A549 treated with DMSO at 1 μM for 4 hours (cell line): ENCODE results near the gene UGT8. TPM values are rescaled to one million over a fixed set of nuclear protein-coding genes. Genes with fewer than 3 reads are reported as not detected.

Experiments used
- total RNA-seq: library from RNA; stranded (reverse); fragments of 200-300 nt; extraction: Qiagen RNA extraction; gene quantifications from 5 replicates; pipeline ENCODE4 v1.2.3, GENCODE V29; 2022; ENCODE audit warnings: low read depth

UGT8 gene
- 0.09 to 0.14 TPM (median 0.10 TPM) in 5 replicates for total RNA-seq

DNA sequence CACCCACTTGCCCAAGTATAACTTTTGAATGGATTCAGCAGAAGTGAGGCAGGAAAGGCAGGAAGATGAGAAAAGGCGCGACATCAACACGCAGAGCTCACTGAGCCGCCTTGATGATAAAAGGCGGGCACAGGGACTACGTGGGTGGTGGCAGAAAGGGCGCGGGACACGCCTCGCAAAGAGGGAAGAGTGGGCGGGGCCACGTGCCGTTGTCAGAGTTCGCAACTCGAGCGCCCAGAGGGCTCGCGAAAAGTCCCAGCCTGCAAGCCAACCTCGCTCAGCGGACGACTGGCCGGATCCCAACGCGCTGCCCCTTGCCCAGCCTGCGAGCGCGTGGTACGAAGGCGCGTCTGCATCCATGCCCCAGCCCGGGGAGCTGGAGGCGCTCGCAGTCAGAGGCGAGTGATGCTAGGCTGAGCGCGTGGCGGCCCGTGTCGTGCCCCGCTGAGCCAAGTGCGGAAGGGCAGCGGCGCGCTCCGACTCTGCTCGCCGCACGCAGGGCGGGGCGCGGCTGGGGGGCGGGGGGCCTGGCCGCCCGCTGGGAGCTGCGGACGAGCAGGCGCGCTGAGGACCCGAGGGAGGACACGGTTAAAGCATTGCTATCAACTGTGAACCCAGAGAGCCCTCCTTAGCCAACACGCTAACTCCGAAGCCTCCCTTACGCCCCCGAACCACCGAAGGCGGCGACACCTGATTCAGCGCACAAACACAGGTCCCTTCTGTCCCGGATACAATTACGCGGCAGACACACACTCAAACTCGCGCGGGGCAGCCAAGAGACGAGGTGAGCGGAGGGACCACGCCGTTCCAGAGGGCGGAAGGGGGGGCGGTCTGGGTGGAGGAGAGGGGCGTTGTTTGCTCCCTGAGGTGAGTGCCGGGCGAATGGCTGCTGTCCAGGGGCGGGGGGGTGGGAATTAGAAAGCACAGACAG, at the start of gene UGT8:
TSS of gene UGT8 (plus strand) at position 617 of the 931 bp plus-strand sequence. CDS start 24,074 bp downstream, outside the sequence.

